Spleen (tissue), 11 donors: ENCODE results near the gene HLA-DMA. TPM values are rescaled to one million over a fixed set of nuclear protein-coding genes. Genes with fewer than 3 reads are reported as not detected.

Experiments
- DNase-seq: peaks from one replicate; pipeline ENCODE4 v3.0.0-alpha.2; 2020
- H3K27ac ChIP-seq, 8 donors: fragments of 200-600 bp; sonication (generic) in 7 of 8; 1 replicate in 4 of 8; 2 replicates in 4 of 8; pipeline versions ENCODE4 v1.5.0 to v1.8.0; 2016 to 2021; ENCODE audit warnings: inconsistent platforms in 4 of 8, mild to moderate bottlenecking in 4 of 8, moderate library complexity in 1 of 8
- H3K27me3 ChIP-seq, 7 donors: fragments of 200-600 bp; sonication (generic) in 6 of 7; replicated peaks in 1 of 7; 1 replicate in 4 of 7; 2 replicates in 3 of 7; pipeline versions ENCODE4 v1.5.0 to v1.8.0; 2016 to 2021; ENCODE audit warnings: inconsistent platforms in 3 of 7, mild to moderate bottlenecking in 1 of 7
- H3K36me3 ChIP-seq, 6 donors: fragments of 200-600 bp; sonication (generic) in 5 of 6; 1 replicate in 4 of 6; 2 replicates in 2 of 6; pipeline versions ENCODE4 v1.5.0 to v1.8.0; 2016 to 2021; ENCODE audit warnings: inconsistent platforms in 2 of 6
- H3K4me1 ChIP-seq, 6 donors: fragments of 200-600 bp; sonication (generic) in 5 of 6; 1 replicate in 3 of 6; 2 replicates in 3 of 6; pipeline versions ENCODE4 v1.5.0 to v1.8.0; 2016 to 2021; ENCODE audit warnings: inconsistent platforms in 3 of 6
- H3K4me3 ChIP-seq, 8 donors: fragments of 200-600 bp; sonication (generic) in 7 of 8; 1 replicate in 4 of 8; 2 replicates in 4 of 8; pipeline versions ENCODE4 v1.5.0 to v1.8.0; 2016 to 2021; ENCODE audit warnings: inconsistent platforms in 4 of 8, mild to moderate bottlenecking in 4 of 8, moderate library complexity in 2 of 8
- H3K9me3 ChIP-seq, 8 donors: fragments of 200-600 bp; sonication (generic) in 7 of 8; 1 replicate in 4 of 8; 2 replicates in 4 of 8; pipeline versions ENCODE4 v1.5.0 to v1.8.0; 2016 to 2021; ENCODE audit warnings: inconsistent platforms in 4 of 8
- POLR2A ChIP-seq, 3 donors: fragments of 450-650 bp; IDR thresholded peaks; one replicate each; pipeline ENCODE4 v1.5.1; 2017; ENCODE audit warnings: antibody characterized with exemption in 3 of 3, mild to moderate bottlenecking in 1 of 3
- POLR2AphosphoS5 ChIP-seq, 3 donors: sonication (generic); formaldehyde crosslinking; IDR thresholded peaks; one replicate each; pipeline ENCODE4 v1.5.1; 2017; ENCODE audit warnings: antibody characterized with exemption in 3 of 3
- WGBS, 5 donors: extraction: QIAGEN DNeasy Blood & Tissue Kit in 3 of 5; methylation state at CpG; one replicate each; pipeline versions ENCODE4 v1.1.5 to v1.1.7; 2013 to 2018; 5-methylcytosine and 5-hydroxymethylcytosine counted together
- intact Hi-C: fragments of 100-400 bp; cut with DNase I; formaldehyde crosslinking; loops from one replicate; pipeline ENCODE4 v1.15.0; 2023; ENCODE audit warnings: low total_unique reads
- polyA plus RNA-seq, 3 donors: library from polyadenylated mRNA; stranded (reverse); fragments of 200-250 nt; gene quantifications; one replicate each; pipeline ENCODE4 v1.2.1, GENCODE V29; 2013
- total RNA-seq, 7 donors: library from RNA; depleted of rRNA in 3 of 7; stranded (reverse); fragments of >200 nt in 3 of 7; fragmentation: NEBNext Ultra II Directional in 4 of 7; extraction: Animal tissue kit (Norgen Biotek cat#: 25700) in 4 of 7; gene quantifications; one replicate each; pipeline versions ENCODE4 v1.1.0 to v1.2.1, GENCODE V29; 2016 to 2021
- TF ChIP-seq, protein P1 (sequence below), 11 experiments: fragments of 200-600 bp in 7 of 11; fragments of 450-650 bp in 4 of 11; sonication (generic) in 4 of 11; IDR thresholded peaks in 8 of 11; conservative IDR thresholded peaks in 3 of 11; 1 replicate in 7 of 11; 2 replicates in 4 of 11; pipeline versions ENCODE4 v1.4.0 to v1.8.0; 2016 to 2021; ENCODE audit warnings: antibody characterized with exemption in 11 of 11, inconsistent platforms in 4 of 11, mild to moderate bottlenecking in 1 of 11
- donor health status: healthy with polysubstance abuse.
- donor health status: DM: no; HTN: no; CAD: no; lungs with moderate emphysema.
- donor health status: DM: no; HTN: no; CAD: no.
- donor health status: Bipolar disorder and iron deficiency.
- donor health status: healthy.
- donor health status: DM: no; HTN: no; CAD: no.
- donor health status: DM: yes; HTN: yes; CAD: no.

The HLA-DMA gene
- total and polyA plus RNA-seq, 10 donors, result 141 to 423 (median 195) TPM

DNA sequence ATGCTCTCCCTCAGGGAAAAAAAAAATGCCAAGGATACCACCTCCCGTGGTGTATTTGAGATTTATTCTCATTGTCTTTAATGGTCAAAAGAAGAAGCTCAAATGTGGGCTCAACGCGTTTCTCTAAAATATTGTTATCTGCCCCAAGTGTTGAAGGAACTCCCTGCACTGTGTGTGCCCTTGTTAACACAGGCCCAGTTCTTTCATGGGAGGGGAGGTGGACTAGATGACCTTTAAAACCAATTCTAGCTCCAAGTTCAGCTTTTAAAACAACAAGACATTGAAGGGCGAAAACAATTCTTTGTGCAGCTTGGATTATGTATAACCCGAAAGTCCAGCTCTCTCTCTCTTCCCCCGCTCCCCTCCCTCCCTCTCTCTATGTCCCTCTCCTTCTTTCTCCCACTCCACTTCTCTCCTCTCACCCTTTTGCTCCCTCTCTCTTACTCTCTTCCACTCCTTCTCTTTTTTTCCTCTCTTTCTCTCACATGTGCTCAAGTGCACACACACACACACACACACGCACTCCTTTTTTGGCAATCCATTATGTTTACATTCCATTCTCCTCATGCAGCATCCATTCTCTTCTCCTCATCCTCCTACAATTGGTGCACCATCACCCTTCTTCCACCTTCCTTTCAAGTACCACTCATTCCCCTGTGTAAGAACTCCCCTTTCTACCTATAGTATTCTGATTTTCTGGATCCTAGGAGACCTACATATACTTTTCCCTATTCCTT lies 20.6 kb downstream of the HLA-DMA start:
- intact Hi-C loops, result loop anchor here (5.0 kb wide), 1 partner anchor 50 kb away; no protein-coding TSS in a partner anchor
- H3K9me3 ChIP-seq, result no peaks in the 10 kb centered on the region
- no peak overlapping the region for H3K4me3 ChIP-seq
- peaks cover 0 to 33% (median 13%) of the 10 kb centered on the region in 6 donors for H3K36me3 ChIP-seq
- no peak for DNase-seq
- no peak for TF ChIP-seq POLR2A (IDR thresholded peaks at IDR 0.05)
- TF ChIP-seq, protein P1, sequence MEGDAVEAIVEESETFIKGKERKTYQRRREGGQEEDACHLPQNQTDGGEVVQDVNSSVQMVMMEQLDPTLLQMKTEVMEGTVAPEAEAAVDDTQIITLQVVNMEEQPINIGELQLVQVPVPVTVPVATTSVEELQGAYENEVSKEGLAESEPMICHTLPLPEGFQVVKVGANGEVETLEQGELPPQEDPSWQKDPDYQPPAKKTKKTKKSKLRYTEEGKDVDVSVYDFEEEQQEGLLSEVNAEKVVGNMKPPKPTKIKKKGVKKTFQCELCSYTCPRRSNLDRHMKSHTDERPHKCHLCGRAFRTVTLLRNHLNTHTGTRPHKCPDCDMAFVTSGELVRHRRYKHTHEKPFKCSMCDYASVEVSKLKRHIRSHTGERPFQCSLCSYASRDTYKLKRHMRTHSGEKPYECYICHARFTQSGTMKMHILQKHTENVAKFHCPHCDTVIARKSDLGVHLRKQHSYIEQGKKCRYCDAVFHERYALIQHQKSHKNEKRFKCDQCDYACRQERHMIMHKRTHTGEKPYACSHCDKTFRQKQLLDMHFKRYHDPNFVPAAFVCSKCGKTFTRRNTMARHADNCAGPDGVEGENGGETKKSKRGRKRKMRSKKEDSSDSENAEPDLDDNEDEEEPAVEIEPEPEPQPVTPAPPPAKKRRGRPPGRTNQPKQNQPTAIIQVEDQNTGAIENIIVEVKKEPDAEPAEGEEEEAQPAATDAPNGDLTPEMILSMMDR (IDR thresholded peaks at IDR 0.05 in 8 of 11, conservative IDR thresholded peaks at IDR 0.05 in 3 of 11), result no peak
- TF ChIP-seq POLR2AphosphoS5 (IDR thresholded peaks at IDR 0.05), result no peak
- 79 to 94% (median 89%) methylated on average over 7 of the region's 7 CpGs for WGBS, 5 donors
- H3K27me3 ChIP-seq, result no peaks in the 10 kb centered on the region
- peak overlapping the region in 7 of 8 donors; percentile 24 to 96 (median 67) for H3K27ac ChIP-seq
- H3K4me1 ChIP-seq, result peaks cover 7 to 79% (median 57%) of the 10 kb centered on the region in 6 donors

DNA sequence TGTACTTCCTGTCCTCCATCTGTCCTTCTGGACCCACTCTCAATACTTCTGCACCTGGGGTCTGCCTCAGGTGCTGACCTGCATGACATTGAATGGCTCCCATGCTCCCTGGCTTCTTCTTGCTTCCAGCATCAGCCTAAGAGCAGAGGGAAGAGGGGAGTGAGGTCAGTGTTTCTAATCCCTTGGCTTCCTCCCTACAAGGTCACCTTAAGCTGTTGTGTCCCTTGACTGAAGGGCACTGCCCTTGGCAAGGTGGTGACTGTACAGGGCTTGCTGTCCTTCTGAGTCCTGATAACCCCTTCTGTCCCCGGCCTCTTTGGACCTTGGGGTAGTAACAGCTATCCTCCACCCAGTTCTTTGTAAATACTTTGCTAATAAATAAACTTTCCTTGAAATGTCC lies 21.7 kb downstream of the HLA-DMA start:
- DNase-seq, result no peak
- Histone ChIP-seq H3K36me3 (peaks cover 0 to 22% (median 7%) of the 10 kb centered on the region in 6 donors), H3K27ac (peak overlapping the region; percentile 44 to 96 (median 64)), H3K4me1 (peaks cover 4 to 68% (median 46%) of the 10 kb centered on the region in 6 donors), H3K9me3 (no peaks in the 10 kb centered on the region), H3K4me3 (no peak overlapping the region), H3K27me3 (no peaks in the 10 kb centered on the region)
- 0 to 37% (median 0%) methylated on average over 1 of the region's 1 CpG for WGBS, 5 donors
- intact Hi-C loops, result loop anchor here (5.0 kb wide), 1 partner anchor 51 kb away; no protein-coding TSS in a partner anchor
- peak in 2 of 3 donors; percentile 36 to 53 for TF ChIP-seq POLR2AphosphoS5 (IDR thresholded peaks at IDR 0.05)
- TF ChIP-seq POLR2A (IDR thresholded peaks at IDR 0.05), result no peak
- TF ChIP-seq, protein P1 (IDR thresholded peaks at IDR 0.05 in 8 of 11, conservative IDR thresholded peaks at IDR 0.05 in 3 of 11), result no peak

DNA sequence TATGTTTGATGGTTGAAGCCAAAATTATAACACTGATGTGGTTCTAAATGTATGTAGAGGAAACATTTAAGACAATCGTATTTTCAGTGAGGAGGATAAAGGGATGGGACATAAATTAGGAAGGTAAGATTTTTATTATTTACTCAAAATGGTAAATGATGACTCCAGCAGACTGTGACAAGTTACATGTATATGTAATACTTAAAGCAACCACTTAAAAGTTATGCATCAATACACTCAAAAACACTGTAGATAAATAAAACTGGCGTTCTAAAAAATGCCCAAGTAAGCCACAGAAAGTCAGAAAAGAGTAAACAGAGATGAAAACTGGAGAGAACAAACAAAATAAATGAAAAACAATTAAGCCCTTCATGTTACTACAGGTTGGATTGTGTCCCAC lies 30.8 kb downstream of the HLA-DMA start:
- peaks cover 0 to 30% (median 15%) of the 10 kb centered on the region in 6 donors for H3K4me1 ChIP-seq
- peak overlapping the region in 1 of 8 donors; percentile 31 for H3K27ac ChIP-seq
- TF ChIP-seq POLR2AphosphoS5 (IDR thresholded peaks at IDR 0.05) (no peak), POLR2A (IDR thresholded peaks at IDR 0.05) (no peak)
- TF ChIP-seq, protein P1 (IDR thresholded peaks at IDR 0.05 in 8 of 11, conservative IDR thresholded peaks at IDR 0.05 in 3 of 11), result no peak
- DNase-seq, result no peak
- H3K27me3 ChIP-seq, result no peaks in the 10 kb centered on the region
- H3K36me3 ChIP-seq, result no peaks in the 10 kb centered on the region
- 77 to 88% (median 84%) methylated on average over 2 of the region's 2 CpGs for WGBS, 5 donors
- intact Hi-C loops, result no loop called here
- no peak overlapping the region for H3K4me3 ChIP-seq
- H3K9me3 ChIP-seq, result no peaks in the 10 kb centered on the region

DNA sequence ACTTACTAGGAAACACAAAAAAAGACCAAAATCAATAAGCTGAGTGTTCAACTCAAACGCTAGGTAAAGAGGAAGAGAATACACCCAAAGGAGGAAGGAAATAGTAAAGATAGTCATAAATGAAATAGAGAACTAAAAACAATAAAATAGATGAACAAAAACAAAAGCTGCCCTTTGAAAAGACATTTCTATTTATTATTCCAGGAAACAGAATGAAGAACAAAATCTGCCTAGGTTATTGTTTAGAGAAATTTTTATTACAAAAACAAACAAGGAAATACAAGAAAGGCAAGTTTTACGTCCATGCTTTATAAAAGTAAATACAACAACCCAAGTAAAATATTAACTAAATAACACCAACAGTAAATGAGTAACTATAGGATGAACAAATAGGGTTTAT lies 32.2 kb downstream of the HLA-DMA start:
- peaks cover 0 to 42% (median 20%) of the 10 kb centered on the region in 6 donors for H3K4me1 ChIP-seq
- no peaks in the 10 kb centered on the region for H3K9me3 ChIP-seq
- intact Hi-C loops, result no loop called here
- H3K36me3 ChIP-seq, result no peaks in the 10 kb centered on the region
- WGBS, 5 donors, result 29 to 41% (median 30%) methylated on average over 2 of the region's 2 CpGs
- H3K27me3 ChIP-seq, result no peaks in the 10 kb centered on the region
- no peak overlapping the region for H3K4me3 ChIP-seq
- peak overlapping the region in 6 of 8 donors; percentile 10 to 51 (median 30) for H3K27ac ChIP-seq
- TF ChIP-seq POLR2AphosphoS5 (IDR thresholded peaks at IDR 0.05) (no peak), POLR2A (IDR thresholded peaks at IDR 0.05) (no peak)
- TF ChIP-seq, protein P1 (IDR thresholded peaks at IDR 0.05 in 8 of 11, conservative IDR thresholded peaks at IDR 0.05 in 3 of 11), result no peak
- DNase-seq, result no peak
